Activated CD8-positive, alpha-beta T cell treated with anti-CD3 and anti-CD28 coated beads, Interleukin-2, amount 10 ng/mL, durations not matched to agents 7 days and 5 days (primary cell): Measurements from ENCODE around the gene TBC1D5. TPM values are rescaled to one million over a fixed set of nuclear protein-coding genes. Genes with fewer than 3 reads are reported as not detected.
"Not testable (repeated sequence)": the region's sequence is repeated elsewhere in the genome, so short reads cannot be mapped to it uniquely, and the experiment has no call there.

ENCODE experiments used
- ATAC-seq: fragments of 150-1000 bp; cut with Tn5 transposase; one replicate; pipeline ENCODE4 v1.10.0; 2021; ENCODE audit warnings: moderate library complexity
- CTCF ChIA-PET: fragments of 350-600 bp; sonication (Branson Sonifier 250); formaldehyde crosslinking; loops from one replicate; lab custom pipeline; 2021; ENCODE audit warnings: antibody characterized with exemption; lab: Charles Lee
- POLR2A ChIA-PET: fragments of 350-600 bp; sonication (Branson Sonifier 250); formaldehyde crosslinking; loops from one replicate; lab custom pipeline; 2021; ENCODE audit warnings: antibody characterized with exemption; lab: Charles Lee
- DNase-seq: peaks from one replicate; pipeline ENCODE4 v3.0.0-alpha.2; 2020
- H3K27ac Mint-ChIP-seq: one replicate; pipeline ENCODE4 v1.8.0; 2021; ENCODE audit warnings: mild to moderate bottlenecking, mixed read lengths
- H3K27me3 Mint-ChIP-seq: one replicate; pipeline ENCODE4 v1.8.0; 2021; ENCODE audit warnings: low read depth, mixed read lengths
- H3K36me3 Mint-ChIP-seq: one replicate; pipeline ENCODE4 v1.8.0; 2021; ENCODE audit warnings: low read depth, mixed read lengths
- H3K4me1 Mint-ChIP-seq: one replicate; pipeline ENCODE4 v1.8.0; 2021; ENCODE audit warnings: low read depth, mixed read lengths
- H3K4me3 Mint-ChIP-seq: one replicate; pipeline ENCODE4 v1.8.0; 2021; ENCODE audit warnings: mild to moderate bottlenecking, mixed read lengths
- H3K9me3 Mint-ChIP-seq: one replicate; pipeline ENCODE4 v1.8.0; 2022; ENCODE audit warnings: mixed read lengths; ENCODE audit not compliant: insufficient read depth
- total RNA-seq, 2 experiments: library from RNA; stranded (reverse); gene quantifications; one replicate each; pipeline ENCODE4 v1.2.3, GENCODE V29; 2021

Gene TBC1D5
- total RNA-seq, 2 experiments from 2014 or later: 51.2 to 52.8 TPM

- no peak overlapping the region for H3K27ac Mint-ChIP-seq
Measured at GRCh38 chr3:17674082-17674686, 68.2 kb downstream of the TBC1D5 start.

GRCh38 chr3:17672506-17672905 lies 69.9 kb downstream of the TBC1D5 start:
- peaks cover 6% of the 10 kb centered on the region for H3K9me3 Mint-ChIP-seq
- H3K36me3 Mint-ChIP-seq: peaks cover 12% of the 10 kb centered on the region
- peaks cover 2% of the 10 kb centered on the region for H3K4me1 Mint-ChIP-seq
- H3K27me3 Mint-ChIP-seq: no peaks in the 10 kb centered on the region
- no peak overlapping the region for H3K27ac Mint-ChIP-seq
- no peak for ATAC-seq
- DNase-seq: no peak
- CTCF ChIA-PET: no interaction called here
- H3K4me3 Mint-ChIP-seq: no peak overlapping the region
- POLR2A ChIA-PET: no interaction called here

More at GRCh38 chr3:17674082-17674686, 68.2 kb downstream of the TBC1D5 start:
- POLR2A ChIA-PET: no interaction called here
- CTCF ChIA-PET: no interaction called here
- Mint-ChIP-seq H3K9me3 (peaks cover under 1% of the 10 kb centered on the region), H3K4me3 (no peak overlapping the region), H3K27me3 (no peaks in the 10 kb centered on the region), H3K36me3 (peaks cover 8% of the 10 kb centered on the region), H3K4me1 (peaks cover 5% of the 10 kb centered on the region)
- ATAC-seq (no peak), DNase-seq (no peak)

DNA sequence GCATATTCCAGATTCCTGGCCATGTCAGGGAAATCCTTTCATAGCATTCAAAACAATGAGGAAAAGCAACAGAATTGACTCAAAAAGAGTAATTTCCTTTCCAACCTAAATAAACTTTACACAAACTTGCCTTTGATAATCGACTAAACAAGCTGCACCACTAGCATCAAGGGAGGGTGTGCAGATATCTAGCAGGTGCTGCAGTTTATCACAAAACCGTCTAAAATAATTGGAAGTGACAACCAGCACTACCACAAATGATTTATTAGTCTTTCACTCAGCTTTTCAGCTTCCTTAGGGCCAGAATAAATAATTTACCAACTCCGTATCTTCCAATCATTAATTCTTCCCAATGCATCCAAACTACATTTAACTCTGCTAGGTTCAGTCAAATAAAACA lies 71.7 kb downstream of the TBC1D5 start:
- Mint-ChIP-seq H3K27ac (no peak overlapping the region), H3K4me3 (no peak overlapping the region), H3K36me3 (peaks cover 9% of the 10 kb centered on the region), H3K4me1 (no peaks in the 10 kb centered on the region), H3K27me3 (no peaks in the 10 kb centered on the region), H3K9me3 (peaks cover 6% of the 10 kb centered on the region)
- ATAC-seq (no peak), DNase-seq (no peak)
- POLR2A ChIA-PET: no interaction called here
- CTCF ChIA-PET: interaction anchor here (1.6 kb wide), 1 partner anchor 13 kb away, joined by 4 read pairs; no protein-coding TSS in a partner anchor

DNA sequence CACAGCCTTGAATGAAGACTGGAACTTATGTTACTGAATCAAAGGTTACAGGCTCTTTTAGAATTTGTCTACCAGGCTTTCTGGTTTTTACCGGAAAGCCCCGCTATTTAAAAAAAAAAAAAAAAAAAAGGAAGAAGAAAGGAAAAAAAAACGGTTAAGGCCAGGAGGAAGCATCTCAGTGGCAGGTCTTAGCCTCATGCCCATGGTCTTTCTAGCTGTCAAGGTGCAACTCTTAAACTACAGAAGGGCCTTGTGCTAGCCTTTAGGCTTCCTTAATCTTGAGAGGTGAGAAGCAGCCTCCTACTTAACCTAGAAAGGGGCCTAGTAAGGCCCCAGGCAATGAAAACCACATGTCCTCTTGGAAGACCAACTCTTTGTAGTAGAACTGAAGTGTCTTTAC lies 77.5 kb downstream of the TBC1D5 start:
- no peak for ATAC-seq
- H3K27me3 Mint-ChIP-seq: no peaks in the 10 kb centered on the region
- CTCF ChIA-PET: interaction anchor here (1.5 kb wide), 1 partner anchor 20 kb away, joined by 3 read pairs; no protein-coding TSS in a partner anchor

GRCh38 chr3:17656264-17656663 lies 86.2 kb downstream of the TBC1D5 start:
- ATAC-seq (no peak), DNase-seq (no peak)
- Mint-ChIP-seq H3K27me3 (no peaks in the 10 kb centered on the region), H3K27ac (no peak overlapping the region), H3K36me3 (no peaks in the 10 kb centered on the region), H3K4me3 (no peak overlapping the region), H3K9me3 (no peaks in the 10 kb centered on the region), H3K4me1 (no peaks in the 10 kb centered on the region)
- ChIA-PET POLR2A (no interaction called here), CTCF (no interaction called here)

More for the DNA sequence above, 77.5 kb downstream of the TBC1D5 start:
- POLR2A ChIA-PET: no interaction called here
- Mint-ChIP-seq H3K27ac (no peak overlapping the region), H3K9me3 (peaks cover 6% of the 10 kb centered on the region), H3K4me1 (peaks cover 8% of the 10 kb centered on the region), H3K36me3 (peaks cover 6% of the 10 kb centered on the region), H3K4me3 (no peak overlapping the region)
- DNase-seq: no peak

DNA sequence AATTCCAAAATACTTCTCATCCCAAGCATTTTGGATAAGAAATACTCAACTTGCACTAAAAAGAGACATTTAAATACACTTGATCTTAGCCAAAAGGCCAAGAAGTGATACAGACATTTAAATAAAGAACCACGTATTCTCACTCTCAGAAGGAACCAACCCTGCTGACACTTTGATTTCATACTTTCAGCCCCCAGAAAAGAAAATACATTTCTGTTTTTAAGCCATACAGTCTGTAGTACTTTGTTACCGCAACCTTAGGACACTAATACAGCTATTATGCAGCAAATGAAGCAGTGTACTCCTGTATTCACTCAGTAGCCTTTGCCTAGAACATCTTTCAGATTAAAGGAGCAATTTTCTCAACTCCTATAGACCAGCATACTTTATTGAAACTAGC lies 86.7 kb downstream of the TBC1D5 start:
- no peaks in the 10 kb centered on the region for H3K27me3 Mint-ChIP-seq
- ATAC-seq: no peak
- H3K4me3 Mint-ChIP-seq: no peak overlapping the region
- H3K9me3 Mint-ChIP-seq: no peaks in the 10 kb centered on the region
- CTCF ChIA-PET: no interaction called here
- H3K27ac Mint-ChIP-seq: no peak overlapping the region
- H3K4me1 Mint-ChIP-seq: no peaks in the 10 kb centered on the region
- POLR2A ChIA-PET: no interaction called here
- no peaks in the 10 kb centered on the region for H3K36me3 Mint-ChIP-seq
- no peak for DNase-seq

GRCh38 chr3:17649748-17650147 lies 92.7 kb downstream of the TBC1D5 start:
- H3K4me1 Mint-ChIP-seq, H3K27ac Mint-ChIP-seq, ATAC-seq, CTCF ChIA-PET, H3K9me3 Mint-ChIP-seq, POLR2A ChIA-PET, DNase-seq, H3K27me3 Mint-ChIP-seq, H3K36me3 Mint-ChIP-seq, H3K4me3 Mint-ChIP-seq: not testable (repeated sequence)

DNA sequence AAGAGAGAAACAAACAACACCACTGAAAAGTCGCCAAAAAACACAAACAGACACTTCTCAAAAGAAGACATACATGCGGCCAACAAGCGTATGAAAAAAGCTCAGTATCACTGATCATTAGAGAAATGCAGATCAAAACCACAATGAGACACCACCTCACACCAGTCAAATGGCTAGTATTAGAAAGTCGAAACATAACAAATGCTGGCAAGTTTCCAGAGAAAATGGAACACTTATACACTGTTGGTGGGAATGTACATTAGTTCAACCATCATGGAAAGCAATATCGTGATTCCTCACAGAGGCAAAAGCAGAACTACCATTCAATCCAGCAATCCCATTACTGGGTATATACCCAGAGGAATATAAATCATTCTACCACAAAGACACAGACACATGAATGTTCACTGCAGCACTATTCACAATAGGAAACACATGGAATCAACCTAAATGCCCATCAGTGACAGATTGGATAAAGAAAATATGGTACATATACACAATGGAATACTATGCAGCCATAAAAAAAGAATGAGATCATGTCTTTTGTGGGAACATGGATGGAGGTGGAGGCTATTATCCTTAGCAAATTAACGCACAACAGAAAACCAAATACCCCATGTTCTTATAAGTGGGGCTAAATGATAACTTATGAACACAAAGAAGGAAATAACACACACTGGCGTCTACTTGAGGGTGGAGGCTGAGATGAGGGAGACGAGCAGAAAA lies 93.6 kb downstream of the TBC1D5 start:
- H3K4me3 Mint-ChIP-seq, H3K27ac Mint-ChIP-seq, H3K9me3 Mint-ChIP-seq, H3K27me3 Mint-ChIP-seq, H3K36me3 Mint-ChIP-seq, CTCF ChIA-PET, POLR2A ChIA-PET, H3K4me1 Mint-ChIP-seq, ATAC-seq, DNase-seq: not testable (repeated sequence)

- no peak overlapping the region for H3K27ac Mint-ChIP-seq
- ChIA-PET POLR2A (no interaction called here), CTCF (interaction anchor here (0.8 to 4.3 kb wide), 13 partner anchors 10 to 1343 kb away, joined by 3 to 44 read pairs (median 3); no protein-coding TSS in a partner anchor)
- DNase-seq: no peak
- no peak for ATAC-seq
- H3K36me3 Mint-ChIP-seq: peaks cover 4% of the 10 kb centered on the region
- no peak overlapping the region for H3K4me3 Mint-ChIP-seq
- H3K27me3 Mint-ChIP-seq: no peaks in the 10 kb centered on the region
- no peaks in the 10 kb centered on the region for H3K9me3 Mint-ChIP-seq
- no peaks in the 10 kb centered on the region for H3K4me1 Mint-ChIP-seq
Measured at GRCh38 chr3:17645074-17645698, 97.2 kb downstream of the TBC1D5 start.

- H3K4me3 Mint-ChIP-seq: no peak overlapping the region
- H3K27me3 Mint-ChIP-seq: no peaks in the 10 kb centered on the region
- CTCF ChIA-PET: interaction anchor here (0.7 to 4.3 kb wide), 3 partner anchors 15 to 198 kb away, joined by 3 to 44 read pairs (median 12); no protein-coding TSS in a partner anchor
- H3K9me3 Mint-ChIP-seq: no peaks in the 10 kb centered on the region
- H3K36me3 Mint-ChIP-seq: no peaks in the 10 kb centered on the region
- POLR2A ChIA-PET: no interaction called here
- H3K27ac Mint-ChIP-seq: no peak overlapping the region
- no peak for ATAC-seq
- peaks cover 5% of the 10 kb centered on the region for H3K4me1 Mint-ChIP-seq
- no peak for DNase-seq
Measured at GRCh38 chr3:17643691-17644090, 98.7 kb downstream of the TBC1D5 start.

GRCh38 chr3:17642474-17642873 lies 100.0 kb downstream of the TBC1D5 start:
- Mint-ChIP-seq H3K27ac (no peak overlapping the region), H3K4me1 (peaks cover 5% of the 10 kb centered on the region), H3K9me3 (no peaks in the 10 kb centered on the region), H3K27me3 (no peaks in the 10 kb centered on the region), H3K4me3 (no peak overlapping the region), H3K36me3 (peaks cover 6% of the 10 kb centered on the region)
- ChIA-PET POLR2A (no interaction called here), CTCF (interaction anchor here (4.3 kb wide), 1 partner anchor 199 kb away, joined by 44 read pairs; no protein-coding TSS in a partner anchor)
- DNase-seq (no peak), ATAC-seq (no peak)

- CTCF ChIA-PET: no interaction called here
- H3K4me3 Mint-ChIP-seq: no peak overlapping the region
- DNase-seq: no peak
- no peaks in the 10 kb centered on the region for H3K27me3 Mint-ChIP-seq
- no peak overlapping the region for H3K27ac Mint-ChIP-seq
- POLR2A ChIA-PET: no interaction called here
- H3K4me1 Mint-ChIP-seq: peaks cover 5% of the 10 kb centered on the region
- H3K9me3 Mint-ChIP-seq: no peaks in the 10 kb centered on the region
- no peak for ATAC-seq
- H3K36me3 Mint-ChIP-seq: peaks cover 8% of the 10 kb centered on the region
Measured at GRCh38 chr3:17640466-17640865, 102.0 kb downstream of the TBC1D5 start.
